H1 (cell line): ENCODE data around the gene SMYD3.

ENCODE experiments used
- BACH1 ChIP-seq: IDR thresholded peaks from 2 replicates; pipeline ENCODE4 v1.6.1; 2012; ENCODE audit warnings: low read length, improper control_type of control experiment
- CBX5 ChIP-seq: fragments of 300-800, 300-1000 bp; sonication (generic); IDR thresholded peaks from 2 replicates; pipeline ENCODE4 v1.7.1; 2016; ENCODE audit warnings: antibody characterized with exemption, low read length, low read depth
- CTCF ChIP-seq, 3 experiments: IDR thresholded peaks; 1 replicate in 2 of 3; 2 replicates in 1 of 3; pipeline versions ENCODE4 v1.5.1 to v1.6.1; 2011; ENCODE audit warnings: low read length in 3 of 3, mild to moderate bottlenecking in 3 of 3, inconsistent platforms in 2 of 3, low read depth in 1 of 3, moderate library complexity in 1 of 3; ENCODE audit not compliant: insufficient read depth in 1 of 3; ENCODE audit errors: control extremely low read depth in 1 of 3
- EZH2 ChIP-seq: fragments of 200-600 bp; sonication (generic); IDR thresholded peaks from 2 replicates; pipeline ENCODE4 v1.7.1; 2012; ENCODE audit warnings: low read depth, mild to moderate bottlenecking, moderate library complexity, low read length, inconsistent platforms; ENCODE audit not compliant: severe bottlenecking
- JUN ChIP-seq: IDR thresholded peaks from 2 replicates; pipeline ENCODE4 v1.6.1; 2011; ENCODE audit warnings: low read depth, mild to moderate bottlenecking, improper control_type of control experiment, low read length
- MAX ChIP-seq: IDR thresholded peaks from 2 replicates; pipeline ENCODE4 v1.6.1; 2012; ENCODE audit warnings: inconsistent platforms
- PHF8 ChIP-seq: fragments of 200-600 bp; sonication (generic); conservative IDR thresholded peaks from 2 replicates; pipeline ENCODE4 v1.7.1; 2012; ENCODE audit warnings: low read depth, mild to moderate bottlenecking, inconsistent platforms, low read length, moderate library complexity
- POLR2A ChIP-seq, 2 experiments: IDR thresholded peaks; 1 replicate in 1 of 2; 2 replicates in 1 of 2; pipeline ENCODE4 v1.6.1; 2011; ENCODE audit warnings: low read depth in 2 of 2, low read length in 2 of 2, mild to moderate bottlenecking in 2 of 2; ENCODE audit errors: control extremely low read depth in 1 of 2
- TF ChIP-seq, protein P1 (sequence below): IDR thresholded peaks from 2 replicates; pipeline ENCODE4 v1.6.1; 2011; ENCODE audit warnings: low read length, improper control_type of control experiment

GRCh38 chr1:245948786-245949185 lies 558.3 kb downstream of the SMYD3 start:
- no peak for TF ChIP-seq CBX5
- TF ChIP-seq, protein P1, sequence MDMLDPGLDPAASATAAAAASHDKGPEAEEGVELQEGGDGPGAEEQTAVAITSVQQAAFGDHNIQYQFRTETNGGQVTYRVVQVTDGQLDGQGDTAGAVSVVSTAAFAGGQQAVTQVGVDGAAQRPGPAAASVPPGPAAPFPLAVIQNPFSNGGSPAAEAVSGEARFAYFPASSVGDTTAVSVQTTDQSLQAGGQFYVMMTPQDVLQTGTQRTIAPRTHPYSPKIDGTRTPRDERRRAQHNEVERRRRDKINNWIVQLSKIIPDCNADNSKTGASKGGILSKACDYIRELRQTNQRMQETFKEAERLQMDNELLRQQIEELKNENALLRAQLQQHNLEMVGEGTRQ: no peak
- no peak for TF ChIP-seq CTCF (IDR thresholded peaks at IDR 0.05; ENCODE audit: control extremely low read depth in 1 of 3, insufficient read depth in 1 of 3, low read depth in 1 of 3, low read length in 3 of 3)
- TF ChIP-seq MAX: no peak
- TF ChIP-seq EZH2: no peak
- no peak for TF ChIP-seq BACH1
- TF ChIP-seq PHF8: no peak
- TF ChIP-seq POLR2A (IDR thresholded peaks at IDR 0.05; ENCODE audit: control extremely low read depth in 1 of 2, low read depth in 2 of 2, low read length in 2 of 2): no peak
- TF ChIP-seq JUN: no peak
